Measurements from ENCODE around the gene SPOCK3. TPM values are rescaled to one million over a fixed set of nuclear protein-coding genes. Genes with fewer than 3 reads are reported as not detected.

The SPOCK3 gene
- total RNA-seq, 2 experiments from 2014 or later: not detected

DNA sequence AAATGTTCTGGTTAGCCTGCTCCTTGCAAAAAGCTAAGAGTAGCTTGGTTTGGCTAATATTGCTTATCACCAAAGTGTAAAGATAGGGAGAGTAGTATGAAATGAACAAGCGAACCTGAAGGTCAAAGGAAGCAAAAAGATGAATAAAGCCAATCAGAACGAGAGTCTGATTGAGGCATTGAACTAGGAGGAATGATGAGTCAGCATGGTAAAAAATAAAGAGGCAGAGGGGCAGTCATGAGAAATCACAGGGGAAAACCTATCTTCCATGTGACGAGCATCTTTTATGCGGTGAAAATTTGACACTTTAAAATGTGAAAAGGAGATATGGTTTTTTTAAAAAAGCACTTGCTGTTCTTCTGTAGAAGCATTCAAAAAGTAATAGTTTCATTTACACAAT lies 533.7 kb downstream of the SPOCK3 start:
- Mint-ChIP-seq H3K27ac (no peak overlapping the region), H3K27me3 (no peaks in the 10 kb centered on the region), H3K4me1 (no peaks in the 10 kb centered on the region), H3K36me3 (ENCODE audit: low read depth) (no peaks in the 10 kb centered on the region), H3K9me3 (ENCODE audit: low read depth) (peaks cover 20% of the 10 kb centered on the region), H3K4me3 (no peak overlapping the region)
- intact Hi-C loops (cut with DNase I, micrococcal nuclease): no loop called here
- POLR2A ChIA-PET: no interaction called here
- DNase-seq (no peak), ATAC-seq (no peak)
- CTCF ChIA-PET: interaction anchor here (1.0 kb wide), 1 partner anchor 536 kb away, joined by 3 read pairs; no protein-coding TSS in a partner anchor

DNA sequence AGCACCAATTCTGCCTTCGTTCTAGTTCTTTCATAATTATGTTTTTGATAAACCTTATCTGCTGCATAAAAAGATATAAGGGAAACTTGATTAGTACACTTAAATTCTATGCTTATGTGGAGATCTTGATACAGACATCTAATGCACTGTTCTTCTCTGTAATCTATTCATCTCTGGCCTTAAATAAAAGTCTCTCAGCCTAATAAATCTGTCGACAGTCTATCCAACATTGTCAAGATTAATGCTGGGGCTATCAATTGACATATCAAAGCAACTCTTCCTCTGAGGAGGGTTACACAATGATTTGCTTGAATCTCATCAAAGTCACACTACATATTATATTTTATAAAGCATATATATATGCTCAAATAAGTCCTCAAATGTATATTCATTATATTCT lies 545.5 kb downstream of the SPOCK3 start:
- no peak for ATAC-seq
- Mint-ChIP-seq H3K4me1 (no peaks in the 10 kb centered on the region), H3K4me3 (no peak overlapping the region), H3K9me3 (ENCODE audit: low read depth) (peaks cover 3% of the 10 kb centered on the region), H3K36me3 (ENCODE audit: low read depth) (no peaks in the 10 kb centered on the region), H3K27ac (no peak overlapping the region), H3K27me3 (no peaks in the 10 kb centered on the region)
- intact Hi-C loops (cut with DNase I, micrococcal nuclease): no loop called here
- CTCF ChIA-PET: no interaction called here
- DNase-seq: no peak
- POLR2A ChIA-PET: no interaction called here

DNA sequence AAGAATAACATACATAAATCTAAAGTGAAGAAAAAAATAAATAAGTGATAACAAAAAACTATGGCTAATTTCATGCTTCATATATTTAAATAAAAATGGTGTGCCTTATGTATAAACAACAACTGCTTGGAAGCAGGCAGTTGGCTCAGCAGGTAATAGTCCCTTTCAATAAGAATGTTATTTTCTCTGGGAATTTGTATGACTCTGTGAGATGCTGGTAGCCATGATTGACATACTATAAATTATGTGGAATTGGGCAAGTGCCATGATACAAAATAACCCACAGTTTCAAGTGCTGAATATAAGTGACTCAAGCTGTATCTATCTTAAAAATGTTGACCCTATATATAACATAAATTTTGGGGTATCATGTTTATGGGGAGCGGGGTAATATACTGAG lies 546.5 kb downstream of the SPOCK3 start:
- DNase-seq (no peak), ATAC-seq (no peak)
- no peak overlapping the region for H3K4me3 Mint-ChIP-seq
- ChIA-PET POLR2A (no interaction called here), CTCF (no interaction called here)
- intact Hi-C loops (cut with DNase I, micrococcal nuclease): no loop called here
- H3K4me1 Mint-ChIP-seq: no peaks in the 10 kb centered on the region
- no peaks in the 10 kb centered on the region for H3K36me3 Mint-ChIP-seq (ENCODE audit: low read depth)
- no peak overlapping the region for H3K27ac Mint-ChIP-seq
- peaks cover 3% of the 10 kb centered on the region for H3K9me3 Mint-ChIP-seq (ENCODE audit: low read depth)
- H3K27me3 Mint-ChIP-seq: no peaks in the 10 kb centered on the region
